Parathyroid adenoma (tissue), 2 donors: ENCODE measurements around the gene SNTA1.
"Not testable (repeated sequence)": the region's sequence is repeated elsewhere in the genome, so short reads cannot be mapped to it uniquely, and the experiment has no call there.

Experiments
- H2AFZ ChIP-seq: fragments of 300-600 bp; sonication (generic); one replicate; pipeline ENCODE4 v1.7.0; 2017; ENCODE audit warnings: antibody characterized with exemption, mild to moderate bottlenecking
- H3K27ac ChIP-seq: fragments of 300-600 bp; sonication (generic); one replicate; pipeline ENCODE4 v1.7.0; 2017
- H3K27me3 ChIP-seq: fragments of 300-600 bp; sonication (generic); one replicate; pipeline ENCODE4 v1.7.0; 2017; ENCODE audit warnings: low read length; ENCODE audit not compliant: control insufficient read depth, insufficient read depth
- H3K36me3 ChIP-seq: fragments of 300-600 bp; sonication (generic); one replicate; pipeline ENCODE4 v1.7.0; 2017; ENCODE audit warnings: low read length; ENCODE audit not compliant: control insufficient read depth, insufficient read depth
- H3K4me1 ChIP-seq: fragments of 300-600 bp; sonication (generic); one replicate; pipeline ENCODE4 v1.7.0; 2017; ENCODE audit warnings: control low read depth
- H3K4me2 ChIP-seq: fragments of 300-600 bp; sonication (generic); one replicate; pipeline ENCODE4 v1.7.0; 2017; ENCODE audit warnings: low read length
- H3K4me3 ChIP-seq: fragments of 300-600 bp; sonication (generic); one replicate; pipeline ENCODE4 v1.7.0; 2017; ENCODE audit warnings: low read depth, low read length
- H3K79me2 ChIP-seq: fragments of 300-600 bp; sonication (generic); one replicate; pipeline ENCODE4 v1.7.0; 2017; ENCODE audit warnings: control low read depth
- H3K9ac ChIP-seq: fragments of 300-600 bp; sonication (generic); one replicate; pipeline ENCODE4 v1.7.0; 2017; ENCODE audit warnings: mild to moderate bottlenecking
- H3K9me3 ChIP-seq: fragments of 300-600 bp; sonication (generic); one replicate; pipeline ENCODE4 v1.7.0; 2017; ENCODE audit warnings: low read length; ENCODE audit not compliant: control insufficient read depth
- TF ChIP-seq, protein P1 (sequence below): fragments of 300-600 bp; sonication (generic); IDR thresholded peaks from one replicate; pipeline ENCODE4 v1.7.0; 2017; ENCODE audit warnings: antibody characterized with exemption, mild to moderate bottlenecking
- donor health status: primary hyperparathyroidism.

SNTA1 gene

DNA sequence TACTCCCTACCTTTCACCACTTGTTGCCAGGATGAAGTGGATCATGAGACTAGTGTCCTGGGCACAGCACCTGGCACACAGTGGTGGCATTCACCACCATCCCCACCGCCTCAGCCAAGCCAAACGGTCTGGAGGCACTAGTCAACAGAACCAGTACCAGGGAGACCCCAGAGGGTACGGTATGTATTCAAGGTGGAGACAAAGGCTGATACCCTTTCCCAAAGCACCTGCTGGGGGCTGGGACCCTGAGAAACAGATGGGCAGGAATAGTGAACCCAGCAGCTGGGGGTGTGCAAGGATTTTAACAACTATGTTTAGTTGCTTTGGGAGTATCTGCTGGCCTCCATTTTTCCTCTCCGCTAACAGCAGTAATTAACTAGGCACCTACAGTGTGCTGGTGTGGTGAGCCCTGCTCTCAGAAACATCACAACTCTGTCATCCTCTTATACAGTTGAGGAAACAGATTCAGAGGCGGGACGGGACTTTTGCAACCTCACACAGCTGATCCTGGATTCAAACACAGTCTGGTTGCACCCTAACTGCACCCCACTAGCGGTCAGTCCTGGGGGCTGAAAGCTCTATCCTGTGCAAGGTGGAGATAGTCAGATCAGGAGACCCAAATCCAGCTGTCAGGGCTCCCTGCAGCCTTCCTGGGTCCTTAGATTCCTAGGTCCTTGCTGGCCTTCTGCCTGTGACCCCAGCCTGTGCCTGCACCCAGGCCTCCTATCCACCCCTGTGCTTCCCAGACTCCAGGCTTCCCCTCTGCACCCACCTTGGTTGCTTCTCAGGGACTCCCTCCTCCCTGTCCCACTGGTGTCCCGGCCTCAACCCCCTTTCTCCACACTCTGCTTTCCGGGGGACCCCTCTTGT, 1.2 kb downstream of the SNTA1 start:
- Histone ChIP-seq H3K9ac (no peak overlapping the region), H3K4me2 (peak overlapping the region; percentile 95), H2AFZ (peak overlapping the region; percentile 74), H3K36me3 (no peaks in the 10 kb centered on the region), H3K79me2 (no peaks in the 10 kb centered on the region), H3K27me3 (no peaks in the 10 kb centered on the region), H3K4me3 (peak overlapping the region; percentile 63), H3K27ac (peak overlapping the region; percentile 32), H3K9me3 (no peaks in the 10 kb centered on the region), H3K4me1 (peaks cover 6% of the 10 kb centered on the region)
- TF ChIP-seq, protein P1, sequence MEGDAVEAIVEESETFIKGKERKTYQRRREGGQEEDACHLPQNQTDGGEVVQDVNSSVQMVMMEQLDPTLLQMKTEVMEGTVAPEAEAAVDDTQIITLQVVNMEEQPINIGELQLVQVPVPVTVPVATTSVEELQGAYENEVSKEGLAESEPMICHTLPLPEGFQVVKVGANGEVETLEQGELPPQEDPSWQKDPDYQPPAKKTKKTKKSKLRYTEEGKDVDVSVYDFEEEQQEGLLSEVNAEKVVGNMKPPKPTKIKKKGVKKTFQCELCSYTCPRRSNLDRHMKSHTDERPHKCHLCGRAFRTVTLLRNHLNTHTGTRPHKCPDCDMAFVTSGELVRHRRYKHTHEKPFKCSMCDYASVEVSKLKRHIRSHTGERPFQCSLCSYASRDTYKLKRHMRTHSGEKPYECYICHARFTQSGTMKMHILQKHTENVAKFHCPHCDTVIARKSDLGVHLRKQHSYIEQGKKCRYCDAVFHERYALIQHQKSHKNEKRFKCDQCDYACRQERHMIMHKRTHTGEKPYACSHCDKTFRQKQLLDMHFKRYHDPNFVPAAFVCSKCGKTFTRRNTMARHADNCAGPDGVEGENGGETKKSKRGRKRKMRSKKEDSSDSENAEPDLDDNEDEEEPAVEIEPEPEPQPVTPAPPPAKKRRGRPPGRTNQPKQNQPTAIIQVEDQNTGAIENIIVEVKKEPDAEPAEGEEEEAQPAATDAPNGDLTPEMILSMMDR, result no peak

DNA sequence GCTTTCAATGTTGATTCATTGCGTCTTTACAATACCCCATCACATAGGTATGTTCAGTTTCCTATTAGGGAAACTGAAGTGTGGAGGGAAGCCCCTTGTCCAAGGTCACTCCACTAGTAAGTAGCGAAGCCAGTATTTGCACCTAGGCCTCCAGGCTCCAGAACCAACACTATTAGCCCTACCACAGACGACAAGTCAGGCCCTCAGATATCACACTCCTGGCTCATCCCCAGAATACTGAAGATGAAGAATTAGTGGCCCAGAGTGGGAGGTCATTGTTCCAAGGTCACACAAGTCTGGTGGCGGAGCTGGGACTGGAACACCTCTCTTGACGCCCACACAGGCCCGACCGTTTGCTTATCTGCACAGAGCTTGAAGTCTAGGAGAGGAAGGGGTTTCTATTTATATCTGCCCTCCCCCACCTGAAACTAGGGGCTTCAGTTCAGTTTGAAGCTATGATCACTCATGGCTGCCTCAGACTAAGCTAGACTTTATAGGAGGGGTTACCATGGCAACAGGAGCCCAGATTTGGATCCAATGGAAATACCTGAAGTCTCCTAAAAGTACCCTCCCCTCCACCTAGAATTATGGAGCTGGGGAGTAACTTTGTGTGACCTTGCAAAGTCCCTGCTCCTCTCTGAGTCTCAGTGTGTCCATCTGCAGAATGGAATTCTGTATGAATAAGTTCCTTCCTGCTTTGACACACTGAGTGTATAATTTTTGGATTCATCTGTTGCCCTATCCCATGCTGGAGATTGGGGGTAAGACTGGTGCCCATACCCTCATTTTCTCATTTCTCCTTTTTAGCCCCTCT, 2.2 kb downstream of the SNTA1 start:
- no peak overlapping the region for H3K9ac ChIP-seq
- no peaks in the 10 kb centered on the region for H3K79me2 ChIP-seq
- H3K9me3 ChIP-seq, result no peaks in the 10 kb centered on the region
- H3K4me3 ChIP-seq, result no peak overlapping the region
- no peak overlapping the region for H2AFZ ChIP-seq
- H3K27me3 ChIP-seq, result no peaks in the 10 kb centered on the region
- peaks cover 6% of the 10 kb centered on the region for H3K4me1 ChIP-seq
- H3K27ac ChIP-seq, result peak overlapping the region; percentile 45
- H3K36me3 ChIP-seq, result no peaks in the 10 kb centered on the region
- peak overlapping the region; percentile 31 for H3K4me2 ChIP-seq
- TF ChIP-seq, protein P1, result no peak

DNA sequence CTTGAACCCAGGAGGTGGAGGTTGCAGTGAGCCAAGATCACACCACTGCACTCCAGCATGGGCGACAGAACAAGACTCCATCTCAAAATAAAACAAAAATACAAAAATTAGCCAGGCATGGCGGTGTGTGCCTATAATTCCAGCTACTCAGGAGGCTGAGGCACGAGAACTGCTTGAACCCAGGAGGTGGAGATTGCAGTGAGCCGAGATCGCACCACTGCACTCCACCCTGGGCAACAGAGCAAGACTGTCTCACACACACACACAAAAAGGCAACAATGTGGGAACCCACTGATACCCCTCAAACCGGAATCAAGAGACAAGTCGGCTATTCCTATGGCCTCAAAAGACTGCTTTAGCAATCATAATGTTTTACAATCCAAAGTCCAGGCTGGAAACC, 3.0 kb downstream of the SNTA1 start:
- not testable (repeated sequence) for H3K27ac ChIP-seq, H3K9me3 ChIP-seq, H3K27me3 ChIP-seq, H3K4me3 ChIP-seq, H3K79me2 ChIP-seq, H3K4me1 ChIP-seq, H3K9ac ChIP-seq, H3K36me3 ChIP-seq, H3K4me2 ChIP-seq, H2AFZ ChIP-seq

DNA sequence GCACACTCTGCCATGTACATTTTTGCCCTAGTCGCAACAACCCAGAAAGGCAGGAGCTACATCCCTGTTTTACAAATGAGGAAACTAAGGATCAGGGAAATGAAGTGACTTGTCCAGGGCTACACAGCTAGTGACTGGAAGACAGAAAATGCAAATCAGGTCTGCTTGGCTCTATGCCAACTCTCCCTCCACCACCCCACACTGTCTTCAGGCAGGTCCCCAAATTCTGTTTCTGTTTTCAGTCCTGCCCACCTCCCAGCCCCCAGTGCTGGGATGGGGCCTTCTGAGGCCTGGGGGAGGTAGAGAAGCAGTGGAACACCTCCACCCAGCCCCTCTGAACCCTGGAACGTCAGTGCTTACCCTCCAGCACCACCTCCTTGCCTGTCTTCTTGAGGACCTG, 5.1 kb downstream of the SNTA1 start:
- Histone ChIP-seq H3K36me3 (no peaks in the 10 kb centered on the region), H3K27me3 (no peaks in the 10 kb centered on the region), H2AFZ (no peak overlapping the region), H3K9me3 (no peaks in the 10 kb centered on the region), H3K27ac (no peak overlapping the region), H3K4me1 (peaks cover 6% of the 10 kb centered on the region), H3K4me2 (no peak overlapping the region), H3K9ac (no peak overlapping the region), H3K79me2 (no peaks in the 10 kb centered on the region), H3K4me3 (no peak overlapping the region)
- TF ChIP-seq, protein P1, result no peak

GRCh38 chr20:33437141-33437911, 6.2 kb downstream of the SNTA1 start:
- Histone ChIP-seq H3K9ac (no peak overlapping the region), H3K4me2 (no peak overlapping the region), H3K79me2 (no peaks in the 10 kb centered on the region), H3K27ac (peak overlapping the region; percentile 33), H2AFZ (no peak overlapping the region), H3K36me3 (no peaks in the 10 kb centered on the region), H3K9me3 (no peaks in the 10 kb centered on the region), H3K27me3 (no peaks in the 10 kb centered on the region), H3K4me1 (peaks cover 6% of the 10 kb centered on the region), H3K4me3 (no peak overlapping the region)
- TF ChIP-seq, protein P1, result no peak
